ENCODE data around the gene PIK3AP1.

Gene PIK3AP1

GRCh38 chr10:96671211-96671890 is 49.0 kb downstream of the PIK3AP1 start:
- no peak for DNase-seq

- DNase-seq, result no peak
Observed at GRCh38 chr10:96670786-96671185, 49.5 kb downstream of the PIK3AP1 start.

GRCh38 chr10:96667401-96667800 is 52.9 kb downstream of the PIK3AP1 start:
- no peak for DNase-seq

- DNase-seq, result no peak
Observed at GRCh38 chr10:96666741-96667140, 53.6 kb downstream of the PIK3AP1 start.

- DNase-seq, result no peak
Observed at GRCh38 chr10:96665306-96665705, 55.0 kb downstream of the PIK3AP1 start.

- no peak for DNase-seq
Observed at GRCh38 chr10:96664563-96664962, 55.8 kb downstream of the PIK3AP1 start.

GRCh38 chr10:96663797-96664196 is 56.5 kb downstream of the PIK3AP1 start:
- DNase-seq, result no peak

- no peak for DNase-seq
Observed at GRCh38 chr10:96661632-96662031, 58.7 kb downstream of the PIK3AP1 start.

- DNase-seq, result no peak
Observed at GRCh38 chr10:96660297-96660696, 60.0 kb downstream of the PIK3AP1 start.

GRCh38 chr10:96658844-96659243 is 61.5 kb downstream of the PIK3AP1 start:
- DNase-seq, result no peak

- no peak for DNase-seq
Observed at GRCh38 chr10:96657385-96657784, 62.9 kb downstream of the PIK3AP1 start.

GRCh38 chr10:96656839-96657238 is 63.5 kb downstream of the PIK3AP1 start:
- no peak for DNase-seq

GRCh38 chr10:96656198-96656577 is 64.1 kb downstream of the PIK3AP1 start:
- DNase-seq, result no peak

- no peak for DNase-seq
Observed at GRCh38 chr10:96655461-96656197, 64.7 kb downstream of the PIK3AP1 start.

- DNase-seq, result peak; percentile 40
Observed at GRCh38 chr10:96651998-96652431, 68.3 kb downstream of the PIK3AP1 start.

- no peak for DNase-seq
Observed at GRCh38 chr10:96650958-96651357, 69.4 kb downstream of the PIK3AP1 start.

GRCh38 chr10:96648297-96648696 is 72.0 kb downstream of the PIK3AP1 start:
- no peak for DNase-seq

GRCh38 chr10:96647466-96647865 is 72.8 kb downstream of the PIK3AP1 start:
- DNase-seq, result no peak

- no peak for DNase-seq
Observed at GRCh38 chr10:96646751-96647166, 73.6 kb downstream of the PIK3AP1 start.

GRCh38 chr10:96646301-96646700 is 74.0 kb downstream of the PIK3AP1 start:
- DNase-seq, result no peak

GRCh38 chr10:96645191-96645721 is 75.1 kb downstream of the PIK3AP1 start:
- no peak for DNase-seq

- DNase-seq, result no peak
Observed at GRCh38 chr10:96643920-96644319, 76.4 kb downstream of the PIK3AP1 start.

GRCh38 chr10:96642973-96643372 is 77.3 kb downstream of the PIK3AP1 start:
- peak; percentile 92 for DNase-seq

GRCh38 chr10:96642530-96642929 is 77.8 kb downstream of the PIK3AP1 start:
- no peak for DNase-seq

Measured in hematopoietic multipotent progenitor cell treated with erythropoietin and hydrocortisone succinate and interleukin-3 and kit ligand, for 8 days (in vitro differentiated cells).